HG03196 (cell line): Measurements from ENCODE around the gene ZNF687.
A peak's percentile ranks its signal among the peaks of the same experiment; 100 is the strongest.

Source experiments
- ATAC-seq: cut with Tn5 transposase; IDR thresholded peaks from one replicate; pipeline ENCODE4 v1.9.1; 2021; ENCODE audit not compliant: unreplicated experiment

The ZNF687 gene

DNA sequence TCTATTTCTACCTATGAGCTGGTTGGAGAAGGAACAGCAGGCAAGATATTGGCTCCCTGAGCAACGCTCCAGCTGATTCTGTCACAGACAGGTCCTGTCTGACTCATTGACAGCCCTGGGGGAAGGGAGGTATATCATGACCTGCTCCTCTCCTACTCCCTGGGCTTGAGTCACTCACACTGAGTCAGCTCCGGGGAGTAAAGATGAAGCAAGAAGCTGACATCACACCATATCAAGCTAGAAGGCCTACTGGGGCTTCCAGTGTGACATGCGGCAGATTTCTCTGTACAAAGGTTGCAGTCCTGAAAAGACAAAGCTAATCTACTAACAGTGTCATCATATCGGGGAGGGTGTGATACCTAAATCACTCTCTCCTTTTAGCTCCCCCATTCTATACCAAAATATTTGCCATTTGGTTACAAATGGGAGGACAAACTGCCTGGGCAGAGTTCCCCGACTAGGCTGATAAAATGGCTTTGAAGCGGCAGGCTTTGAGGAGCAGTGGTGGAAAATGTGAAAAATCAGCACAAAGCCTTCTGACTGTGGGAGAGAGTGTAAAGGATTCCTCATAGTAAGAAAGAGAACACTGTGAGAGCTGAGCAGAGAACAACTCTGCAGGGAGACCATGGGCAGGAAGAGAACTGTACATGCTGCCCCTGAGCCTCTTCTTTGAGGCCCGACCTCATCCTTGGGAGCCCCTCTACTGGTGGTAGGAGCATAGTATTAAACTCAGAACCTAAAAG is 29.7 kb downstream of the ZNF687 start:
- ATAC-seq, result no peak

DNA sequence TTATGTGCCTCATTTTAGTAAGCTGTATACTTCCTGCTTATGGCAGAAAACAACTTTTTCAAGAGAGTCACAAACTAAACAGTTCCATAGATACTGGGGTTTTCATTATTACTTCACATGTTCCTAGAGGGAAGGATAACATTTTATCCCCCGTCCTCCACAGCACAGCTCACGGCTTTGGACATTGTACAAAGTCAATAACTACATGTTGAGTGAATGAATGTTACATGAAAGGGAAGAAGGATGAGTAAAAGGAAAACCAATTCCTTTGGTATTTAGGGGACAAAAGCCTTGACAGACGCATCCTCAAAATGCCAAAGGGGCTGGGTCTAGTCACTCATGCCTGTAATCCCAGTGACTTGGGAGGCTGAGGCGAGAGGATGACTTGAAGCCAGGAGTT is 30.3 kb downstream of the ZNF687 start:
- ATAC-seq, result no peak

DNA sequence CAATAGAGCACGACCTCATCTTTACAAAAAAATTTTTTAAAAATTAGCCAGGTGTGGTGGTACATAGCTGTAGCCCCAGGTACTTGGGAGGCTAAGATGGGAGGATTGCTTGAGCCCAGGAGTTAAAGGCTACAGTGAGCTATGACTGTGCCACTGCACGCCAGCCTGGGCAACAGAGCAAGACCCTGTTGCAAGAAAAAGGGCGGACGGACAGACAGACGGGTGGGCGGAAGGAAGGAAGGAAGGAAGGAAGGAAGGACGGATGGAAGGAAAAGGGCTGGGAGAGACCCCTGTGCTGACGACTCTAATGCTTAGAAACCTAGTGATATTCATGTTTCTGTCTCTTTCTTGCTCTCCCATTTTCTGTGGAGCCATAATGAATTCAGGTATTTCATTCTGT is 30.7 kb downstream of the ZNF687 start:
- ATAC-seq, result no peak

DNA sequence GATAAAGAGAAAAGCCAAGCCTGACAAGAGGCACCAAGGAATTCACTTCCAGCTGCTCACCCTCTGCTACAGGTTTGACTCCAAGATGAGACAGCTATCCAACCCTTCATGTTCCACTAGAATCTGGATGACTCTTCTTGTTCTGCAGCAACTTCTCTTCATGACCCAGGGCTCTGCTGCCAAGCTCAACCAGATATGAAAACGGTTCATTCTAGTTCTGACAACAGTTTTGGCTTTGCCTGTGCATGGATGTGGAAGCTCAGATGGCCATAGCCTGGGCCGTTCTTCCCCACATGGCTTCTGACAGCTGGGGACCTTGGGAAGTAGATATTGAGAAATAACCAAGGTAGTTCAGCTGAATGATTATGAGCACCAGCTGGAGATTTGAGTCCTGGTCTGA is 31.4 kb downstream of the ZNF687 start:
- no peak for ATAC-seq

DNA sequence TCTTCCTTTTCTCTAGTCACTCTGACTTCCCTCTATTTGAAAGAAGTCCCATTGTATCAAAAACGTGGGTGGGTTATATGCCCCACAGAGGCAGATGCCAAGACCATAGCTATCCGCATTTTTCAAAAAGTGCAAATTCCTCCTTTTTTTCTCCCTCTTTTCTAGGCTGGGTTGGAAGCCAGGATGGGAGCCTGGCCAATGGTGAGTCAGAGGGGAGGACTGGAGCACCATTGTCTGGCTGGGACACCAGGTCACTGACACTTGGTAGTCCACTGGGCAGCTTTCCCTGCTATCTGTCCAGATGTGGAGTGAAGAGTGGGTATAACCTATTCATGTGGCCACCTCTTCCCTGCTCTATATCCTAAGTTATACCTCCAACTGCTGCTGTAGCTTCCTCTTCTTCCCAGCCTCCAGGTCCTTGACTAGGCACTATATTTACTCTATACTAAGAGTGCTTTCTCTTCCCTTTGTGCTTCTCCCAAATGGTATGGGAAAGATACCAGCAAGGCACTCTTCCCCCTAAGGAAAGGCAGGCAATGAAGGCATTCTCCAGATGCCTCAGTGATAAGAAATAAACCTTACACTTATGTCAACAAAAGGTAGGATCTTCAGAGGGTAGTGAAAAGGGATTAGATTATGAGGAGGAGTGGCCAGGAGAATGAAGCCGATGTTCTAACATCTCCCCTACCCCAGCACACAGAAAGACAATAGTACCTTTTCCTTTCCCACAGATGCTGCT is 32.2 kb downstream of the ZNF687 start:
- no peak for ATAC-seq

DNA sequence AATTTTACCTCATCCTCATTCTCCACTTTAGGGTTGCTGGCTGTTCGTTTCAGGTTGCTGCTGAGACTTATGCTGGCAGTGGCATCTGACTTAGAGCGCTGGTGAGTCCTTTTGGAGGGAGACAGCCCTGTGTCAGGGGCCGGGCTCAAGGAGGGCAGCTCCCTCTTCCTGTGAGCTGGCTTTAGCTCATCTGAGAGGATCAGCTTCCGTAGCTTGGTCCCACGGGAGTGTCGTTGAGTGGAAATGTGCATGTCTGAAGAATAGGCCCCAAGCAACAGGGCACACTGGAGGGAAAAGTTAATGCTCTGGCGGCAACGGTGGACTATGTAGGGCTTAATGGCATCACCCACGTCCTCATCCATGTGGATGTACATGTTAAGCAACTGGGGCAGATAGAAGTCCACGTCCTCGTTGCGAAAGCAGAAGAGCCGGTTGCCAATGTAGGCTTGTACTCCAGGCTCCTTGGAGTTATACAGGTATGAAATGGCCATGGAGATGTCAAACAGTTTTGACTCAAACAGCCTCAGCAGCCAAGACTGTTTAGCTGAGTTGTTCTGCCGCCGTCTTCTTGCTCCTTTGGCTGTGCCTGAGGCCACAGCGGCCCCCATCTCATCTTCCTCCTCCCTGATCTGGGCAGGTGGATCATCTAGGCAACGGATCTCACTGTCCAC is 33.6 kb downstream of the ZNF687 start:
- ATAC-seq, result no peak

DNA sequence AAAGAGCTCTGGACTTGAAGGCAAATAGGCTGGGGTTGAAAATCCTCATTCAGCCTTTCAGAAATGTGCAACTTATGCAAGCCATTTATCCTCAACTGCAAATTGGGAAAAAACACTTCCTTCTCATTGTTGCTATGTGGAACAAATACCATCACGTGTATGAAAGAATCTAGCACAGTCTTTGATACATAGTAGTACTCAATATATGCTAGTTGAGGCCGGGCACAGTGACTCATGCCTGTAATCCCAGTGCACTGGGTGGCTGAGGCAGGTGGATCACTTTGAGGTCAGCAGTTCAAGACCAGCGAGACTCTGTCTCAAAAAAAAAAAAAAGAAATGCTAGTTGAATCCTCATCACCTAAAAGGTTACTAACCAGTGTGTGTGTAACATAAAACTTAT is 36.9 kb downstream of the ZNF687 start:
- no peak for ATAC-seq

DNA sequence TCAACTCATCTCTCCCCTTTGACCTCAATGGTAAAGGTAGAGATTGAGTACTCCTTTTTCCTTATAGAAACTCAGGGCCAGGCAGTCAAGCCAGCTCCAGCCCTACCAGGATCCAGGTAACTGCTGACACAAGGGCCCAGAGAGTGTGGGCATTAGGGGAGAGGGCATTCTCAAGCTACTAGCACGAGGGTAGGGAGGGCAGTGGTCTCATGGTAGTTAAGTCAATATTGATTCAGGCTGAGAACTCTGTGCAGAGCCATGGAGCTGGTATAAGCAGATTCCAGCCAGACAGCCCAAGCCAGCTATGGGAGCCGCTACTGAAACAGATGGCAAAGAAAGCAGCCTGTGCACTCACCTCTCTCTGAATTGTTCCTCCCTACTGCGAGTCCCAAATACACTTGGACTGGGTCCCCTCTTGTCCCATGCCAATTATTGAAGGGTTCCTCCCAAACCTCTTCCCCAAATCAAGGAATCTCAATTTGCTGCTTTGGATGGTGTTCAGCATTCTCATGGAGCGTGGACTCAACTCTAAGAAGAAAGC is 42.4 kb downstream of the ZNF687 start:
- no peak for ATAC-seq

DNA sequence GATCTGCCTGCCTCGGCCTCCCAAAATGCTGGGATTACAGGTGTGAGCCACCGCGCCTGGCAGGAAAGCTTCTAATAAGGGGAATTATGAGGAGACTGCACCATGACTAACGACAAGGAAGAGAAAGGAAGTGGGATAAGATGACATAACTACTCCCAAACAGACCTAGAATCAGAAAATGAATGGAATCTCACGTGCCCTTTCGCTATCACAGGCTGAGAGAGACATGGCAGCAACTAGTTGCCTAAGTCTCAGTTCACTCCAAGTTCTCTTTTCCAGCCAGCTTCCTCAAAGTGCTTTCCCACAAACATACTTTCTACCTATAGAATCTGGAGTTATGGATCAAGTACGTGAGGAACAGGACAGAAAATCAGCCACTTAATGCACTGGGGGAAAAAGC is 43.1 kb downstream of the ZNF687 start:
- ATAC-seq, result no peak

DNA sequence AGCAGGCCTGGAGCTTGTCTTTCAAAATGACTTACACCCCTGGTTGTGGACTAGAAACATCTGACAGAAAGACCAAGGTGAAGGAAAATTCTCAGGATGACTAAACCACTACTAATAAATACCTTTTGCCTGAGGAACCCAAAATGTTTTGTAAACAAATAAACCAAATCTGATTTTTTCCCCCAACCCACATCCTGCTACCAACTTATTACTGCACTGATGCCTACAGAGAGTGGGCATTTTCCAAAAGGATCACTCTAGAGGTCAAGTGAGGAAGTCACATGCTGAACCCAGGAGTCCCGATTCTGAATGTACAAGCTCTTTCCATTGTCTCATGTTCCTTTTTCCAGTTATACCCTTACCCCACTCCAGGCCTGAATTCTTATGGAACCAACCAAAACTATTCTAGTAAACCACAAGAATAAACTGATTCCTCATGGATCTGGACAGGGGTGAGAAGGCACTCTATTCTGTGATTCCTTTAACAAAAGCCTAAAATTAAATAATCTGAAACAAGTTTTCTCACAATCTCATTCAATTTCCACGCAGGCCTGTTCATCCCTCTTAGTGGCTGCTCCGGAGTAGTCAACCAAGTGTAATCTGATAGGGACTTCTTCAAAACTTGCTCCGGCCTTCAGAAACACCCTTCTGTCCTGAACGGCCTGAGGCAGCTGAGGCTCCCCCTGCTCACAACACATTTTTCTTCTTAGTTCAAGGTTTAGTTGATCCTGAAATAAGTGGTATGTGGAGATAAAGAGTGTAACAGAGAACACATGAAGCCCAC is 43.7 kb downstream of the ZNF687 start:
- no peak for ATAC-seq

DNA sequence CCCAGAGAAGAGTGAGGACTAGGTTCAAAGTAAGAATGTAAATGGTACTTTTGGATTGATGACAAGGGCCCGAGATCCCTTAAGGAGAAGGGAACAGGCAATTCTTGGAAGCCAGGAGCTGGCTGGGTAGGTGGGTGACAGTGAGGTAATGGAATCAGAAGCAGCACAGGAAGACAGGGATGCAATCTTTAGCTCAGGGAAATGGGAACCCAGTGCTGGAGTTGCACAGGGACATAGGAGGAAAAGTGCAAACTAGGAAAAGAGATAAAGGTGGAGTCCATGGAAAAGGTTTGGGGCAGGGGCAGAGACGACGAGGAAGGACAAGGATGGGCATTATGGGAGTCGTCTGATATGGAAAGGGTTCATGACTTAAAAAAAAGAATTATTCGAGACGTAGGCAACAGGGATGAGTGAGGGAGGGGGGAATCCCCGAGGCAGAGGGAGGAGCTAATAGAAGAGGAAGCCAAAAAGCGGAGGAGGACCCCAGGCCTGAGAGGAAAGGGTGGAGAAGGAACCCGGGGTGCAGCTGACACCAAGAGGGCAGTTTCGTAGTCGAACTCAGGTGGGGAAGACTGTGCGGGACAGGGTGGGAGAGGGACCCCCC is 44.6 kb downstream of the ZNF687 start:
- peak; percentile 33 for ATAC-seq

DNA sequence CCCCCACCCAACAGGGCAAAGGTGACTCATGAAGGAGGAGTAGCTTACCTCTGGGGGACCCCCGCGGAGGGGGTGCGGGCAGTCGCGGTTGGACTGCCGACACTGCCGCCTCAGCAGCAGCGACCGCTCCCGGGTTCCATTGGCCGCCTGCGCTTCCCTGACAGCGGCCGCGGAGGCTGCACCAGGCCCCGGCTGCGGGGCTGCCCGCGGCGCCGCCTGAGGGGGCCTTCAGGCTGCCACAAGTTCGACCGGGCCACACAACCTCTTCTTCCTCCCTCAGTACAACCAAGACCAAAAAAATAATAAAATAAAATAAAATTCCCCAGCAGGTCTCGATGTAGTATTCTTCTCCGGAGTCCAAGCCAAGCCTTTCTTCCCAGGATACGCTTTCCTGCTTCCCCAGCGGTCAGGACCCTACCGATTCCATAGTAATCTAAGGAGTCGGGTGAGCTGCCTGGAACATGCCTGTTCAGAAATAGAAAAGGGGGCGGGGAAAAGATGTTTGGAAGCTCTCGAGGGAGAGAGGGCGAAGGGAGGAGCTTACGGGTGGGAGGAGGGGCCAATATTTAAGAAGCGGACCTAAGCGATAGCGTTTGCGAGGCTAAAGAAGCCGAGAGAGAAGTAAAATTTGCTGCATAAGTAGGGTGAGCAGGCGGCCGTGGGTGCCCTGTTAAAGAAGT is 45.3 kb downstream of the ZNF687 start, which contains the start of gene PI4KB:
TSS of gene PI4KB (minus strand) at position 194 of the 680 bp plus-strand sequence. CDS start 10,935 bp downstream, outside the sequence.
- ATAC-seq, result peak; percentile 84

DNA sequence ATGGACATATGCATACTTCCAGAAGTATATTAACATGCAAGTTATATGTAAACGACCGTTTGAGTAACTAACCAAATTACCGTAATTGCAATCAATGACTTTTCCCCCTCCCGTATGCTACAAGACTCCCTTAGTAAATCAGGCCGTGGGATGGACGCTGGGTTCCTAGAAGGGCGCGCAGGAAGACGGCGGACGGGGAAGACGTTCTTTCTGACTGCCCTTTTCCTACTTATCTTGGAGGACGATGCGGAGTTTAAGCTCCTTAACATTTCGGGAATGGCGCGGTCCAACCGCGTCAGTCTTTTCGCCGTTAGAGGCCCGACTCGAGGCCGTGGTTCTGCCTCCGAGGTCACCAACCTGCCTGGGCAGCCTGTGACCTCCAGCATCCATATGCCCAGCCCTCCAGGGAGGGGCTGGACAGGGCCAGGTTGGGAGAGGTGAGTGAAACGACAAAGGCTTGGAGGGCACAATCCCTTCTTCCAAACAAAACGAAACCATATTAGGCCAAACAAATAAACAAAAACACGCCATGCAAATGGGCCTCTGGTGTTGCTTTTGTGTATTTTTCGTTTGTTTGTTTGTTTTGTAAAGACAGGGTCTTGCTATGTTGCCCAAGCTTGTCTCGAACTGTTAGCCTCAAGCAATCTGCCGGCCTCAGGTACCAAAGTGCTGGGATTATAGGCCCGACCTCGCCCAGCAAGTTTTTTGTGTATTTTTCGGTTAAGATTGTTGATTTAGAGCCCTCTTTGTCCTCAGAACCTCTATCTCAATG is 46.0 kb downstream of the ZNF687 start:
- no peak for ATAC-seq

DNA sequence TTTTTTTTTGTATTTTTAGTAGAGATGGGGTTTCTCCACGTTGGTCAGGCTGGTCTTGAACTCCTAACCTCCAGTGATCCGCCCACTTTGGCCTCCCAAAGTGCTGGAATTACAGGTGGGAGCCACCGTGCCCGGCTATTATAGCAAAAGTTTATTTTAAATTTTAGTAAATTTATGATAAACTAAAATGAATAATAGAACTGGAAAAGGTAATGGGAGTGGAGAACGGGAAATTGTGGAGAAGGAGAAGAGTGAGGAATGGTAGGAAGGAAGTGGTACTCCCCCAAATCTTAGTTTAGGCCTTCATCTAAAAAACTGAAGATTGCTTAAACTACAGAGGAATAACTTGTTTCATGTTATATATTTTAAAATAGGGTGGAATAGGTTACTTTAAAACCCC is 52.7 kb downstream of the ZNF687 start:
- ATAC-seq, result no peak

DNA sequence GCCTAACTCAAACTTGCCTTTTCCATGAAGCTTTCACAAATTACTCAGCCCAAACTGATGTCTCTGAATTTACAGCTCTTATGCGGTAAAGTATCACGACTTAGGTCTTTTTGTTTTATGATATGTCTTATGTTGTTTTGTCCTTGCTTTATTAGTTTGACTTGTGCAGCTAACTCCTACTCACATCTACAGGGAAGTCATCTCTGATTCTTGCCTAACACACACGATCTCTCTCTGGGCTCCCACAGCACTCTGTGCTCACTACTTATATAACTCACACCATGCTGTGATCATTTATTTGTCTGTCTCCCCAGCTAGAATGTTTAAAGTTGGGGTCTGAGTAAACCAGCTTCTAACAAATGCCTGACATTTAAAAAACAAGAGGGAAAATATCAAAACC is 54.5 kb downstream of the ZNF687 start:
- ATAC-seq, result no peak

DNA sequence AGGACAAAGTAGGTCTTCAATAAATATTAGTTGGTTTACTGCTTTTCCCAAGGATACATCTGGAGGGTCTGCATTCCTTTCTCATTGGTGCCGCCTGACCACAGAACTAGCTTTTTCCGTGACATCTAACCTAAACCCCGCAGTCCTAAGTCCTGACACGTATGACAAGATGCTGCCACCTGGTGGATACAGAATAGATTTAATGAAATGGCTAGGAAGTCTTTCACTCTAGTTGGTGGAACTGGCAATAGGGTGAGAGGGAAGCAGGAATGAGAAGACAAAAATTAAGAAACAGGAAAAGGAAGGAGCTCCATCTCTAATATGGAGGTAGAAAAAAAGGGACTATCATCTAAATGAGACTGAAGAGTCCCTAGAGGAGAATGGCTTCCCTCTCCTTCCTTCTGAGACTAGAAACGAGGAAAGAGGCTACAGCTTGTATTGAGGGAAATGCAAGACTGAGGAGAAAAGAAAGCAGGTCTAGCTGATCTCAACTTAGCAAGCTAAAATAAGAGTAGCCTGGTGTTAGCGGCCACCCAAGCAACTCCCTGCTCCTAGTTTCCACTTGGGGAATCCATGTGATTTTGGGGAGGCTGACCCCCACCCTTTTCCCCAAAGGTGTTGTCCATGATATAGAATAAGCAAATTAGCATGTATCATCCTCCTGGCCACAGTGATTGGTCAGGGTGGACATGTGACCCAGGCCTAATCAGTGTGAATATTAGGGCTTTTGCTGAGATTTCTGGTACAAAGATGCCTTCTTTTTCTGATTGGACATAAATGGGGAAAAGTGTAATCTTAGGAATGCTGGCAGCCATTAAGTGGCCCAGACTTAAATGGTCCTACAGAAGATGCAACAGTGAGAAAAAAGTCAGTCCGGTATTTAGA is 59.0 kb downstream of the ZNF687 start:
- peak; percentile 46 for ATAC-seq
